K562 (cell line): ENCODE results near the gene LAMA3. TPM values are rescaled to one million over a fixed set of nuclear protein-coding genes. Genes with fewer than 3 reads are reported as not detected.

Experiments
- MXI1 ChIP-seq: IDR thresholded peaks from 2 replicates; pipeline ENCODE4 v1.6.1; 2011; ENCODE audit warnings: low read depth, mild to moderate bottlenecking, improper control_type of control experiment, low read length
- NEUROD1 ChIP-seq: fragments of 150-350 bp; IDR thresholded peaks from 2 replicates; pipeline ENCODE4 v1.6.1; 2014; ENCODE audit warnings: borderline replicate concordance, low read length, low read depth; ENCODE audit not compliant: partially characterized antibody
- RHOXF2B ChIP-seq: fragments of 250-450 bp; sonication (Bioruptor Pico); conservative IDR thresholded peaks from 2 replicates; pipeline ENCODE4 v1.5.1; 2021
- STAT5A ChIP-seq: IDR thresholded peaks from 2 replicates; pipeline ENCODE4 v1.6.1; 2012; ENCODE audit warnings: low read length, inconsistent platforms, borderline replicate concordance
- ZNF24 ChIP-seq: fragments of 450-650 bp; IDR thresholded peaks from 2 replicates; pipeline ENCODE4 v1.6.1; 2016
- ZNF354B ChIP-seq: fragments of 250-450 bp; sonication (Bioruptor Pico); IDR thresholded peaks from 2 replicates; pipeline ENCODE4 v1.4.0; 2020
- ZNF717 ChIP-seq: fragments of 250-450 bp; sonication (Bioruptor Pico); IDR thresholded peaks from 2 replicates; pipeline ENCODE4 v1.5.0; 2021
- polyA plus RNA-seq, 8 experiments: library from polyadenylated mRNA; depleted of rRNA in 4 of 8; stranded (reverse) in 5 of 8; unstranded in 3 of 8; fragments of >200 nt; fragmentation: Nextera tagmentation in 2 of 8; fragmentation: Illumina TruSeq in 1 of 8; extraction: Ambion mirVana in 2 of 8; extraction: Trizol in 1 of 8; gene quantifications; 2 replicates each; pipeline versions ENCODE4 v1.2.1 to v1.2.3, GENCODE V29; 2011 to 2014; ENCODE audit warnings: inconsistent platforms in 1 of 8, missing spikeins in 1 of 8
- total RNA-seq, 7 experiments: library from RNA; depleted of rRNA in 6 of 7; stranded (reverse); fragments of >200 nt in 6 of 7; fragmentation: Illumina TruSeq in 2 of 7; extraction: Trizol in 2 of 7; gene quantifications; 2 replicates each; pipeline versions ENCODE4 v1.2.1 to v1.2.3, GENCODE V29; 2011 to 2021; ENCODE audit warnings: low replicate concordance in 1 of 7
- TF ChIP-seq, protein P1 (sequence below), 2 experiments: fragments of 450-650 bp in 1 of 2; sonication (generic) in 1 of 2; formaldehyde crosslinking in 1 of 2; IDR thresholded peaks; 2 replicates each; pipeline versions ENCODE4 v1.7.1 to v1.9.0; 2016 to 2022; ENCODE audit warnings: inconsistent platforms in 1 of 2, mild to moderate bottlenecking in 1 of 2, missing genetic modification reagents in 1 of 2
- TF ChIP-seq, protein P2 (sequence below): fragments of 450-650 bp; IDR thresholded peaks from 2 replicates; pipeline ENCODE4 v1.6.1; 2018; ENCODE audit not compliant: partially characterized antibody

LAMA3 gene
- total and polyA plus RNA-seq, 9 of the 15 experiments (the other 6 are each of a cell fraction or from before 2014, with no cell fraction given), result 0.07 TPM; not detected in 8

DNA sequence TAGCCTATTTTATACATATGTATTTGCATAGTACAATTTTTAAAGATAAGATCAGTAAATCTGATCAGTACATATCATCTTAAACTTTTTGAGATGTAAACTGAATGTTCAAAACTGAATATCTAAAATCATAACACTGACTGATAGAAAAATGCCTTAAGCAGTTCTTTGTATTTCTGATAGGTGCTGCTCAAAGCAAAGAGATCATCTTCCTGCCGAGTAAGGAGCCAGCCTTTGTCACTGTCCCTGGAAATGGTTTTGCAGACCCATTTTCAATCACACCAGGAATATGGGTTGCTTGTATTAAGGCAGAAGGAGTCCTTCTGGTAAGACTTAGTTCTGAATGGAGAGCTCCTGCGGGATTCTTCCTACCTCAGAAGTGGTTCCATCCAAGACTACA, 135.0 kb downstream of the LAMA3 start (continued):
- TF ChIP-seq MXI1 (no peak), RHOXF2B (no peak), ZNF717 (CRISPR knock-in tag) (no peak), STAT5A (no peak), ZNF24 (no peak), ZNF354B (CRISPR knock-in tag) (no peak), NEUROD1 (no peak)
- TF ChIP-seq, protein P1, sequence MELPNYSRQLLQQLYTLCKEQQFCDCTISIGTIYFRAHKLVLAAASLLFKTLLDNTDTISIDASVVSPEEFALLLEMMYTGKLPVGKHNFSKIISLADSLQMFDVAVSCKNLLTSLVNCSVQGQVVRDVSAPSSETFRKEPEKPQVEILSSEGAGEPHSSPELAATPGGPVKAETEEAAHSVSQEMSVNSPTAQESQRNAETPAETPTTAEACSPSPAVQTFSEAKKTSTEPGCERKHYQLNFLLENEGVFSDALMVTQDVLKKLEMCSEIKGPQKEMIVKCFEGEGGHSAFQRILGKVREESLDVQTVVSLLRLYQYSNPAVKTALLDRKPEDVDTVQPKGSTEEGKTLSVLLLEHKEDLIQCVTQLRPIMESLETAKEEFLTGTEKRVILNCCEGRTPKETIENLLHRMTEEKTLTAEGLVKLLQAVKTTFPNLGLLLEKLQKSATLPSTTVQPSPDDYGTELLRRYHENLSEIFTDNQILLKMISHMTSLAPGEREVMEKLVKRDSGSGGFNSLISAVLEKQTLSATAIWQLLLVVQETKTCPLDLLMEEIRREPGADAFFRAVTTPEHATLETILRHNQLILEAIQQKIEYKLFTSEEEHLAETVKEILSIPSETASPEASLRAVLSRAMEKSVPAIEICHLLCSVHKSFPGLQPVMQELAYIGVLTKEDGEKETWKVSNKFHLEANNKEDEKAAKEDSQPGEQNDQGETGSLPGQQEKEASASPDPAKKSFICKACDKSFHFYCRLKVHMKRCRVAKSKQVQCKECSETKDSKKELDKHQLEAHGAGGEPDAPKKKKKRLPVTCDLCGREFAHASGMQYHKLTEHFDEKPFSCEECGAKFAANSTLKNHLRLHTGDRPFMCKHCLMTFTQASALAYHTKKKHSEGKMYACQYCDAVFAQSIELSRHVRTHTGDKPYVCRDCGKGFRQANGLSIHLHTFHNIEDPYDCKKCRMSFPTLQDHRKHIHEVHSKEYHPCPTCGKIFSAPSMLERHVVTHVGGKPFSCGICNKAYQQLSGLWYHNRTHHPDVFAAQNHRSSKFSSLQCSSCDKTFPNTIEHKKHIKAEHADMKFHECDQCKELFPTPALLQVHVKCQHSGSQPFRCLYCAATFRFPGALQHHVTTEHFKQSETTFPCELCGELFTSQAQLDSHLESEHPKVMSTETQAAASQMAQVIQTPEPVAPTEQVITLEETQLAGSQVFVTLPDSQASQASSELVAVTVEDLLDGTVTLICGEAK (IDR thresholded peaks at IDR 0.05), result no peak
- TF ChIP-seq, protein P1 (CRISPR knock-in tag; IDR thresholded peaks at IDR 0.05), result no peak
- TF ChIP-seq, protein P2, sequence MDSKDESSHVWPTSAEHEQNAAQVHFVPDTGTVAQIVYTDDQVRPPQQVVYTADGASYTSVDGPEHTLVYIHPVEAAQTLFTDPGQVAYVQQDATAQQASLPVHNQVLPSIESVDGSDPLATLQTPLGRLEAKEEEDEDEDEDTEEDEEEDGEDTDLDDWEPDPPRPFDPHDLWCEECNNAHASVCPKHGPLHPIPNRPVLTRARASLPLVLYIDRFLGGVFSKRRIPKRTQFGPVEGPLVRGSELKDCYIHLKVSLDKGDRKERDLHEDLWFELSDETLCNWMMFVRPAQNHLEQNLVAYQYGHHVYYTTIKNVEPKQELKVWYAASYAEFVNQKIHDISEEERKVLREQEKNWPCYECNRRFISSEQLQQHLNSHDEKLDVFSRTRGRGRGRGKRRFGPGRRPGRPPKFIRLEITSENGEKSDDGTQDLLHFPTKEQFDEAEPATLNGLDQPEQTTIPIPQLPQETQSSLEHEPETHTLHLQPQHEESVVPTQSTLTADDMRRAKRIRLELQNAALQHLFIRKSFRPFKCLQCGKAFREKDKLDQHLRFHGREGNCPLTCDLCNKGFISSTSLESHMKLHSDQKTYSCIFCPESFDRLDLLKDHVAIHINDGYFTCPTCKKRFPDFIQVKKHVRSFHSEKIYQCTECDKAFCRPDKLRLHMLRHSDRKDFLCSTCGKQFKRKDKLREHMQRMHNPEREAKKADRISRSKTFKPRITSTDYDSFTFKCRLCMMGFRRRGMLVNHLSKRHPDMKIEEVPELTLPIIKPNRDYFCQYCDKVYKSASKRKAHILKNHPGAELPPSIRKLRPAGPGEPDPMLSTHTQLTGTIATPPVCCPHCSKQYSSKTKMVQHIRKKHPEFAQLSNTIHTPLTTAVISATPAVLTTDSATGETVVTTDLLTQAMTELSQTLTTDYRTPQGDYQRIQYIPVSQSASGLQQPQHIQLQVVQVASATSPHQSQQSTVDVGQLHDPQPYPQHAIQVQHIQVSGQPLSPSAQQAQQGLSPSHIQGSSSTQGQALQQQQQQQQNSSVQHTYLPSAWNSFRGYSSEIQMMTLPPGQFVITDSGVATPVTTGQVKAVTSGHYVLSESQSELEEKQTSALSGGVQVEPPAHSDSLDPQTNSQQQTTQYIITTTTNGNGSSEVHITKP, result no peak
- TF ChIP-seq, all 486 proteins: peak for 0
